H1 (cell line): Measurements from ENCODE around the gene ITLN1. TPM values are rescaled to one million over a fixed set of nuclear protein-coding genes. Genes with fewer than 3 reads are reported as not detected.

Experiments
- CTCF ChIA-PET: fragments of 300-600 bp; sonication (Branson Sonifier 250); formaldehyde crosslinking; loops from one replicate; lab custom pipeline; 2021; ENCODE audit not compliant: partially characterized antibody; lab: Charles Lee
- POLR2A ChIA-PET: fragments of 300-600 bp; sonication (Branson Sonifier 250); formaldehyde crosslinking; loops from one replicate; lab custom pipeline; 2021; ENCODE audit warnings: inconsistent platforms; ENCODE audit not compliant: partially characterized antibody; lab: Charles Lee
- DNase-seq, 2 experiments: peaks; one replicate each; pipeline versions ENCODE4 v3.0.0 to v3.0.0-alpha.2; 2010 to 2022; ENCODE audit warnings: low spot score in 2 of 2, low read depth in 1 of 2, mixed read lengths in 1 of 2
- FAIRE-seq: peaks from 2 replicates; lab custom pipeline; 2011; peaks lifted over from hg19 to GRCh38; lab: Jason Lieb, UNC
- H2AFZ ChIP-seq: 2 replicates; pipeline ENCODE4 v1.8.1; 2012; ENCODE audit warnings: low read length, inconsistent platforms
- H2AK5ac ChIP-seq: 2 replicates; pipeline ENCODE4 v1.6.1; 2013; ENCODE audit warnings: low read depth, low read length
- H2BK120ac ChIP-seq: replicated peaks from 2 replicates; pipeline ENCODE3; 2013; ENCODE audit warnings: low read depth, low read length, inconsistent platforms
- H2BK12ac ChIP-seq: 2 replicates; pipeline ENCODE4 v1.6.1; 2013; ENCODE audit warnings: low read depth, low read length
- H2BK15ac ChIP-seq: 2 replicates; pipeline ENCODE4 v1.6.1; 2013; ENCODE audit warnings: low read length
- H2BK20ac ChIP-seq: 2 replicates; pipeline ENCODE4 v1.6.1; 2013; ENCODE audit warnings: low read length
- H2BK5ac ChIP-seq: 2 replicates; pipeline ENCODE4 v1.6.1; 2013; ENCODE audit warnings: low read depth, low read length
- H3K14ac ChIP-seq: 2 replicates; pipeline ENCODE4 v1.6.1; 2013; ENCODE audit warnings: inconsistent platforms; ENCODE audit not compliant: insufficient read length
- H3K18ac ChIP-seq: 2 replicates; pipeline ENCODE4 v1.6.1; 2013; ENCODE audit warnings: low read length; ENCODE audit errors: extremely low read depth
- H3K23ac ChIP-seq: 2 replicates; pipeline ENCODE4 v1.6.1; 2013; ENCODE audit warnings: inconsistent platforms; ENCODE audit not compliant: insufficient read length
- H3K23me2 ChIP-seq: 2 replicates; pipeline ENCODE4 v1.6.1; 2013; ENCODE audit warnings: low read depth, low read length
- H3K27ac ChIP-seq: 2 replicates; pipeline ENCODE4 v1.6.1; 2011; ENCODE audit warnings: low read depth, low read length, inconsistent platforms
- H3K27me3 ChIP-seq, 4 experiments: replicated peaks in 1 of 4; 1 replicate in 1 of 4; 2 replicates in 3 of 4; pipeline versions ENCODE4 v1.6.1 to v1.8.1; 2011 to 2013; ENCODE audit warnings: low read length in 3 of 4, mild to moderate bottlenecking in 3 of 4, inconsistent platforms in 2 of 4, mixed read lengths in 2 of 4, moderate library complexity in 1 of 4; ENCODE audit not compliant: control insufficient read depth in 3 of 4, insufficient read depth in 3 of 4; ENCODE audit errors: extremely low read depth in 1 of 4
- H3K36me3 ChIP-seq, 4 experiments: 2 replicates each; pipeline versions ENCODE4 v1.6.1 to v1.8.1; 2011 to 2013; ENCODE audit warnings: mild to moderate bottlenecking in 4 of 4, low read length in 3 of 4, moderate library complexity in 2 of 4, control low read depth in 1 of 4, inconsistent platforms in 1 of 4; ENCODE audit not compliant: insufficient read depth in 4 of 4, control insufficient read depth in 2 of 4
- H3K4ac ChIP-seq: replicated peaks from 2 replicates; pipeline ENCODE3; 2013; ENCODE audit warnings: low read length, low read depth, mixed read lengths, inconsistent platforms; ENCODE audit not compliant: insufficient read length
- H3K4me1 ChIP-seq, 4 experiments: replicated peaks in 1 of 4; 1 replicate in 1 of 4; 2 replicates in 3 of 4; pipeline versions ENCODE4 v1.6.1 to v1.8.1; 2011 to 2013; ENCODE audit warnings: low read length in 3 of 4, inconsistent platforms in 2 of 4, mixed read lengths in 1 of 4; ENCODE audit not compliant: insufficient read depth in 4 of 4, control insufficient read depth in 3 of 4
- H3K4me2 ChIP-seq, 2 experiments: 2 replicates each; pipeline versions ENCODE4 v1.6.1 to v1.8.1; 2011 to 2013; ENCODE audit warnings: low read depth in 2 of 2, low read length in 2 of 2, control low read depth in 1 of 2, inconsistent platforms in 1 of 2, mild to moderate bottlenecking in 1 of 2; ENCODE audit not compliant: insufficient read depth in 1 of 2
- H3K4me3 ChIP-seq, 4 experiments: fragments of 200-600, 300-600 bp in 1 of 4; sonication (generic), shearing (Covaris generic), sonication (Bioruptor Twin) in 1 of 4; 2 replicates each; pipeline versions ENCODE4 v1.5.1 to v1.8.1; 2011 to 2016; ENCODE audit warnings: low read length in 4 of 4, low read depth in 3 of 4, control low read depth in 2 of 4, inconsistent platforms in 2 of 4, mild to moderate bottlenecking in 2 of 4, mixed read lengths in 1 of 4, moderate library complexity in 1 of 4; ENCODE audit not compliant: insufficient read depth in 2 of 4; ENCODE audit errors: extremely low read depth in 1 of 4
- H3K56ac ChIP-seq: replicated peaks from 2 replicates; pipeline ENCODE3; 2013; ENCODE audit warnings: low read depth, mild to moderate bottlenecking, mixed read lengths, low read length, inconsistent platforms; ENCODE audit not compliant: insufficient read length
- H3K79me1 ChIP-seq: 2 replicates; pipeline ENCODE4 v1.6.1; 2013; ENCODE audit warnings: low read depth, low read length, control low read depth
- H3K79me2 ChIP-seq, 2 experiments: 2 replicates each; pipeline versions ENCODE4 v1.6.1 to v1.8.1; 2012 to 2013; ENCODE audit warnings: low read length in 2 of 2, mild to moderate bottlenecking in 2 of 2, inconsistent platforms in 1 of 2; ENCODE audit not compliant: insufficient read depth in 2 of 2, control insufficient read depth in 1 of 2
- H3K9ac ChIP-seq, 4 experiments: replicated peaks in 1 of 4; 1 replicate in 1 of 4; 2 replicates in 3 of 4; pipeline versions ENCODE4 v1.6.1 to v1.8.1; 2011 to 2013; ENCODE audit warnings: low read depth in 3 of 4, low read length in 3 of 4, control low read depth in 2 of 4, mild to moderate bottlenecking in 2 of 4, moderate library complexity in 2 of 4, inconsistent platforms in 1 of 4; ENCODE audit errors: extremely low read depth in 1 of 4
- H3K9me3 ChIP-seq, 2 experiments: 2 replicates each; pipeline versions ENCODE4 v1.6.1 to v1.8.1; 2012 to 2013; ENCODE audit warnings: mild to moderate bottlenecking in 2 of 2, moderate library complexity in 2 of 2, control low read depth in 1 of 2, inconsistent platforms in 1 of 2, low read depth in 1 of 2, low read length in 1 of 2, mixed read lengths in 1 of 2; ENCODE audit not compliant: insufficient read depth in 2 of 2
- H4K20me1 ChIP-seq, 2 experiments: replicated peaks in 1 of 2; 2 replicates each; pipeline versions ENCODE3 to v1.8.1; 2011 to 2013; ENCODE audit warnings: inconsistent platforms in 2 of 2, low read length in 2 of 2, mild to moderate bottlenecking in 1 of 2; ENCODE audit not compliant: insufficient read depth in 2 of 2, control insufficient read depth in 1 of 2
- H4K5ac ChIP-seq: 2 replicates; pipeline ENCODE4 v1.6.1; 2013; ENCODE audit warnings: low read length, low read depth, mixed read lengths, inconsistent platforms; ENCODE audit not compliant: insufficient read length
- H4K8ac ChIP-seq: 2 replicates; pipeline ENCODE4 v1.8.0; 2013; ENCODE audit warnings: mild to moderate bottlenecking, moderate library complexity, low read length, inconsistent platforms; ENCODE audit not compliant: insufficient read depth; ENCODE audit errors: extremely low read depth
- H4K91ac ChIP-seq: replicated peaks from 2 replicates; pipeline ENCODE3; 2013; ENCODE audit warnings: low read length, mixed read lengths, inconsistent platforms; ENCODE audit not compliant: insufficient read length
- ASH2L ChIP-seq: fragments of 200-600, 300-600 bp; sonication (generic); IDR thresholded peaks from one replicate; pipeline ENCODE4 v1.7.1; 2017; ENCODE audit warnings: low read length
- BCL11A ChIP-seq, 2 experiments: IDR thresholded peaks; one replicate each; pipeline ENCODE4 v1.6.1; 2011; ENCODE audit warnings: low read depth in 2 of 2, low read length in 2 of 2, mild to moderate bottlenecking in 2 of 2
- BRCA1 ChIP-seq: IDR thresholded peaks from 2 replicates; pipeline ENCODE4 v1.6.1; 2012; ENCODE audit warnings: low read depth, low read length, improper control_type of control experiment
- CHD2 ChIP-seq: IDR thresholded peaks from 2 replicates; pipeline ENCODE4 v1.6.1; 2012; ENCODE audit warnings: low read length, improper control_type of control experiment
- GABPA ChIP-seq: IDR thresholded peaks from 2 replicates; pipeline ENCODE4 v1.6.1; 2011; ENCODE audit warnings: mild to moderate bottlenecking, low read length, moderate library complexity, borderline replicate concordance; ENCODE audit not compliant: insufficient read depth
- HDAC2 ChIP-seq, 2 experiments: fragments of 300-600 bp in 1 of 2; sonication (generic) in 1 of 2; IDR thresholded peaks; 2 replicates each; pipeline ENCODE4 v1.6.1; 2011 to 2012; ENCODE audit warnings: low read depth in 2 of 2, low read length in 2 of 2, mild to moderate bottlenecking in 2 of 2, moderate library complexity in 2 of 2, borderline replicate concordance in 1 of 2, inconsistent platforms in 1 of 2
- JUN ChIP-seq: IDR thresholded peaks from 2 replicates; pipeline ENCODE4 v1.6.1; 2011; ENCODE audit warnings: low read depth, mild to moderate bottlenecking, improper control_type of control experiment, low read length
- NRF1 ChIP-seq: IDR thresholded peaks from 2 replicates; pipeline ENCODE4 v1.6.1; 2011; ENCODE audit warnings: mild to moderate bottlenecking, low read depth, low read length, improper control_type of control experiment
- RNF2 ChIP-seq: fragments of 200-900, 300-1000 bp; sonication (generic); IDR thresholded peaks from 2 replicates; pipeline ENCODE4 v1.7.1; 2016; ENCODE audit warnings: borderline replicate concordance, low read depth, mild to moderate bottlenecking, antibody characterized with exemption, low read length; ENCODE audit not compliant: poor library complexity, severe bottlenecking; ENCODE audit errors: missing control alignments
- SAP30 ChIP-seq: fragments of 300-600 bp; sonication (generic); IDR thresholded peaks from 2 replicates; pipeline ENCODE4 v1.7.1; 2012; ENCODE audit warnings: low read length, moderate library complexity, mild to moderate bottlenecking, inconsistent platforms; ENCODE audit not compliant: insufficient read depth, insufficient replicate concordance
- SIRT6 ChIP-seq: IDR thresholded peaks from one replicate; pipeline ENCODE4 v1.7.1; 2012; ENCODE audit warnings: low read length, inconsistent platforms
- SP4 ChIP-seq: IDR thresholded peaks from 2 replicates; pipeline ENCODE4 v1.6.1; 2012; ENCODE audit warnings: low read length, inconsistent platforms
- SUZ12 ChIP-seq: fragments of 200-600 bp; sonication (generic); IDR thresholded peaks from 2 replicates; pipeline ENCODE4 v1.6.1; 2012; ENCODE audit warnings: mild to moderate bottlenecking, inconsistent platforms, low read length, moderate library complexity, mixed read lengths
- WGBS, 2 experiments: shearing (Covaris generic) in 1 of 2; methylation state at CpG; one replicate each; pipeline versions ENCODE4 v1.1.6 to v1.1.7; 2013 to 2015; ENCODE audit warnings: low lambda C conversion rate in 2 of 2, mixed read lengths in 2 of 2, inconsistent platforms in 1 of 2, low coverage in 1 of 2, missing lambda C conversion rate in 1 of 2; ENCODE audit not compliant: insufficient replicate concordance in 2 of 2, insufficient coverage in 1 of 2, insufficient read length in 1 of 2; ENCODE audit errors: extremely low coverage in 1 of 2, missing lambda C conversion rate in 1 of 2; 5-methylcytosine and 5-hydroxymethylcytosine counted together
- polyA plus RNA-seq, 7 experiments: library from polyadenylated mRNA; depleted of rRNA in 3 of 7; stranded (reverse) in 5 of 7; unstranded in 2 of 7; fragments of >200 nt in 5 of 7; fragments of 200-250 nt in 2 of 7; gene quantifications; 1 replicate in 5 of 7; 2 replicates in 1 of 7; 4 replicates in 1 of 7; pipeline versions ENCODE4 v1.2.1 to v1.2.3, GENCODE V29; 2011 to 2013; ENCODE audit warnings: missing spikeins in 2 of 7, mixed read lengths in 2 of 7
- total RNA-seq: library from RNA; stranded (reverse); fragmentation: NEBNext Ultra II Directional; extraction: Animal tissue kit (Norgen Biotek cat#: 25700); gene quantifications from 2 replicates; pipeline ENCODE4 v1.2.1, GENCODE V29; 2021
- TF ChIP-seq, protein P1 (sequence below): IDR thresholded peaks from 2 replicates; pipeline ENCODE4 v1.6.1; 2011; ENCODE audit warnings: low read depth, mild to moderate bottlenecking, low read length; ENCODE audit not compliant: insufficient read depth

ITLN1 gene
- total and polyA plus RNA-seq, 2 of the 8 experiments (the other 6 are each of a cell fraction or from before 2014, with no cell fraction given): not detected

- POLR2A ChIA-PET: no interaction called here
- H2BK20ac ChIP-seq: no peak overlapping the region
- no peaks in the 10 kb centered on the region for H3K9me3 ChIP-seq
- no peak overlapping the region for H3K56ac ChIP-seq
- no peak overlapping the region for H2AFZ ChIP-seq
- CTCF ChIA-PET: interaction anchor here (0.6 to 1.2 kb wide), 3 partner anchors 17 to 174 kb away, joined by 3 to 4 read pairs (median 3); partner anchors contain the start of gene ITLN1
- H3K18ac ChIP-seq: no peak overlapping the region
- no peak overlapping the region for H3K4me2 ChIP-seq
- no peak overlapping the region for H3K4ac ChIP-seq
- 91% methylated on average over 2 of the region's 2 CpGs; no CpG with 5 or more reads in 1 of the 2 experiments for WGBS, 2 experiments
- H3K4me3 ChIP-seq: no peak overlapping the region
- no peak overlapping the region for H2BK120ac ChIP-seq
- FAIRE-seq (no peak), DNase-seq (no peak)
- H3K9ac ChIP-seq: no peak overlapping the region
- no peak overlapping the region for H3K27ac ChIP-seq
- H3K14ac ChIP-seq: no peak overlapping the region
- no peak overlapping the region for H4K5ac ChIP-seq
- no peaks in the 10 kb centered on the region for H4K20me1 ChIP-seq
- no peaks in the 10 kb centered on the region for H3K79me1 ChIP-seq
- H2BK5ac ChIP-seq: no peak overlapping the region
- H4K8ac ChIP-seq: no peak overlapping the region
- H2BK15ac ChIP-seq: no peak overlapping the region
- no peak overlapping the region for H2BK12ac ChIP-seq
- no peaks in the 10 kb centered on the region for H3K4me1 ChIP-seq
- H3K23ac ChIP-seq: no peak overlapping the region
- H4K91ac ChIP-seq: no peak overlapping the region
- H3K36me3 ChIP-seq: no peaks in the 10 kb centered on the region
- H3K27me3 ChIP-seq: no peaks in the 10 kb centered on the region
- no peak overlapping the region for H2AK5ac ChIP-seq
- no peaks in the 10 kb centered on the region for H3K79me2 ChIP-seq
- H3K23me2 ChIP-seq: no peaks in the 10 kb centered on the region
- no peak for TF ChIP-seq HDAC2 (IDR thresholded peaks at IDR 0.05; ENCODE audit: borderline replicate concordance in 1 of 2, low read depth in 2 of 2, low read length in 2 of 2)
- TF ChIP-seq BRCA1: no peak
- TF ChIP-seq SIRT6: no peak
- TF ChIP-seq CHD2: no peak
- no peak for TF ChIP-seq GABPA
- TF ChIP-seq NRF1: no peak
- no peak for TF ChIP-seq SAP30
- TF ChIP-seq BCL11A (IDR thresholded peaks at IDR 0.05; ENCODE audit: low read depth in 2 of 2, low read length in 2 of 2): no peak
- no peak for TF ChIP-seq JUN
- no peak for TF ChIP-seq SP4
- no peak for TF ChIP-seq ASH2L
- TF ChIP-seq, protein P1, sequence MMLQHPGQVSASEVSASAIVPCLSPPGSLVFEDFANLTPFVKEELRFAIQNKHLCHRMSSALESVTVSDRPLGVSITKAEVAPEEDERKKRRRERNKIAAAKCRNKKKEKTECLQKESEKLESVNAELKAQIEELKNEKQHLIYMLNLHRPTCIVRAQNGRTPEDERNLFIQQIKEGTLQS: no peak
- no peak for TF ChIP-seq SUZ12
- no peak for TF ChIP-seq RNF2
Observed at GRCh38 chr1:160901768-160902167, 16.8 kb upstream of the ITLN1 start.
